ENCODE data around the gene AAGAB. TPM values are rescaled to one million over a fixed set of nuclear protein-coding genes. Genes with fewer than 3 reads are reported as not detected.

AAGAB gene
- total and polyA plus RNA-seq, 8 donors = 7.1 to 16.3 (median 13.0) TPM

GRCh38 chr15:67184208-67184925, 70.1 kb downstream of the AAGAB start:
- peak in 3 of 6 donors; percentile 1 to 52 (median 6) for DNase-seq
- intact Hi-C loops (cut with DNase I) = no loop called here
- Histone ChIP-seq H3K27ac (no peak overlapping the region), H3K27me3 (no peaks in the 10 kb centered on the region), H3K4me1 (peaks cover 3 to 8% (median 5%) of the 10 kb centered on the region in 3 donors), H3K4me3 (no peak overlapping the region), H3K9me3 (no peaks in the 10 kb centered on the region), H3K36me3 (peaks cover 0 to 35% (median 12%) of the 10 kb centered on the region in 3 donors)
- no peak for TF ChIP-seq CTCF (IDR thresholded peaks at IDR 0.05)
- no peak for ATAC-seq
- WGBS, 2 donors = 88 to 89% methylated on average over 18 of the region's 18 CpGs
- no peak for FAIRE-seq

- no peak for ATAC-seq
- 86 to 91% methylated on average over 7 of the region's 7 CpGs for WGBS, 2 donors
- peak in 2 of 6 donors; percentile 1 to 8 for DNase-seq
- FAIRE-seq = no peak
- no peaks in the 10 kb centered on the region for H3K27me3 ChIP-seq
- H3K4me1 ChIP-seq = peaks cover 3 to 8% (median 5%) of the 10 kb centered on the region in 3 donors
- H3K9me3 ChIP-seq = no peaks in the 10 kb centered on the region
- no peak for TF ChIP-seq CTCF (IDR thresholded peaks at IDR 0.05)
- intact Hi-C loops (cut with DNase I) = no loop called here
- no peak overlapping the region for H3K27ac ChIP-seq
- no peak overlapping the region for H3K4me3 ChIP-seq
- H3K36me3 ChIP-seq = peaks cover 0 to 27% (median 11%) of the 10 kb centered on the region in 3 donors
Observed at GRCh38 chr15:67183443-67184169, 70.9 kb downstream of the AAGAB start.

GRCh38 chr15:67181221-67181639, 73.2 kb downstream of the AAGAB start:
- DNase-seq = no peak
- no peak for FAIRE-seq
- Histone ChIP-seq H3K36me3 (peaks cover 0 to 15% (median 5%) of the 10 kb centered on the region in 3 donors), H3K4me1 (peaks cover 4 to 11% (median 8%) of the 10 kb centered on the region in 3 donors), H3K4me3 (no peak overlapping the region), H3K9me3 (no peaks in the 10 kb centered on the region), H3K27ac (no peak overlapping the region), H3K27me3 (no peaks in the 10 kb centered on the region)
- TF ChIP-seq CTCF (IDR thresholded peaks at IDR 0.05) = no peak
- intact Hi-C loops (cut with DNase I) = no loop called here
- ATAC-seq = peak in 1 of 4 donors; percentile 11
- WGBS, 2 donors = 93 to 95% methylated on average over 15 of the region's 15 CpGs

- no peaks in the 10 kb centered on the region for H3K27me3 ChIP-seq
- WGBS, 2 donors = 93 to 94% methylated on average over 10 of the region's 10 CpGs
- no peaks in the 10 kb centered on the region for H3K9me3 ChIP-seq
- H3K27ac ChIP-seq = no peak overlapping the region
- no peak for DNase-seq
- H3K36me3 ChIP-seq = peaks cover 0 to 15% (median 5%) of the 10 kb centered on the region in 3 donors
- FAIRE-seq = no peak
- no peak overlapping the region for H3K4me3 ChIP-seq
- H3K4me1 ChIP-seq = peaks cover 0 to 10% (median 7%) of the 10 kb centered on the region in 3 donors
- intact Hi-C loops (cut with DNase I) = no loop called here
- no peak for TF ChIP-seq CTCF (IDR thresholded peaks at IDR 0.05)
- no peak for ATAC-seq
Observed at GRCh38 chr15:67180514-67181191, 73.8 kb downstream of the AAGAB start.
